Neural progenitor cell (in vitro differentiated cells): ENCODE results near the gene MRPL24.

Source experiments
- EZH2 ChIP-seq: fragments of 200-600 bp; sonication (generic); IDR thresholded peaks from 2 replicates; pipeline ENCODE4 v1.6.1; 2017; ENCODE audit warnings: antibody characterized with exemption, mild to moderate bottlenecking, moderate library complexity
- EZH2phosphoT487 ChIP-seq: fragments of 200-600 bp; sonication (generic); IDR thresholded peaks from 2 replicates; pipeline ENCODE4 v1.6.1; 2017; ENCODE audit warnings: antibody characterized with exemption
- TF ChIP-seq, protein P1 (sequence below): fragments of 200-600 bp; sonication (generic); IDR thresholded peaks from 2 replicates; pipeline ENCODE4 v1.5.1; 2017; ENCODE audit warnings: antibody characterized with exemption, mild to moderate bottlenecking

DNA sequence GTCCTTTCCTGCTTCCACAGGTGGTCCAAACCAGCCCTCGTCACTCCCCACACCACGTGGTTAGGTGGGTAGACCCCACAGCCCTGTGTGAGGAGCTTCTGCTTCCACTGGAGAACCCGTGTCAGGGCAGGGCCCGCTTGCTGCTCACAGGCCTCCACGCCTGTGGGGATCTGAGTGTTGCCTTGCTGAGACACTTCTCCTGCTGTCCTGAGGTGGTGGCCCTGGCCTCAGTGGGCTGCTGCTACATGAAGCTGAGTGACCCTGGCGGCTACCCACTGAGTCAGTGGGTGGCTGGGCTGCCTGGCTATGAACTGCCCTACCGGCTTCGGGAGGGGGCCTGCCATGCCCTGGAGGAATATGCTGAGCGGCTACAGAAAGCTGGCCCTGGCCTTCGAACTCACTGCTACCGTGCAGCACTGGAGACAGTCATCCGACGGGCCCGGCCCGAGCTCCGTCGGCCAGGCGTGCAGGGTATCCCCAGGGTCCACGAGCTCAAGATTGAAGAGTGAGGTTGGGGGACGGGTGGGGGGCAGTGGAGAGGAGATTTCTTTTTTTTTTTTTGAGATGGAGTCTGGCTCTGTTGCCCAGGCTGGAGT lies 6.8 kb downstream of the MRPL24 start:
- TF ChIP-seq, protein P1, sequence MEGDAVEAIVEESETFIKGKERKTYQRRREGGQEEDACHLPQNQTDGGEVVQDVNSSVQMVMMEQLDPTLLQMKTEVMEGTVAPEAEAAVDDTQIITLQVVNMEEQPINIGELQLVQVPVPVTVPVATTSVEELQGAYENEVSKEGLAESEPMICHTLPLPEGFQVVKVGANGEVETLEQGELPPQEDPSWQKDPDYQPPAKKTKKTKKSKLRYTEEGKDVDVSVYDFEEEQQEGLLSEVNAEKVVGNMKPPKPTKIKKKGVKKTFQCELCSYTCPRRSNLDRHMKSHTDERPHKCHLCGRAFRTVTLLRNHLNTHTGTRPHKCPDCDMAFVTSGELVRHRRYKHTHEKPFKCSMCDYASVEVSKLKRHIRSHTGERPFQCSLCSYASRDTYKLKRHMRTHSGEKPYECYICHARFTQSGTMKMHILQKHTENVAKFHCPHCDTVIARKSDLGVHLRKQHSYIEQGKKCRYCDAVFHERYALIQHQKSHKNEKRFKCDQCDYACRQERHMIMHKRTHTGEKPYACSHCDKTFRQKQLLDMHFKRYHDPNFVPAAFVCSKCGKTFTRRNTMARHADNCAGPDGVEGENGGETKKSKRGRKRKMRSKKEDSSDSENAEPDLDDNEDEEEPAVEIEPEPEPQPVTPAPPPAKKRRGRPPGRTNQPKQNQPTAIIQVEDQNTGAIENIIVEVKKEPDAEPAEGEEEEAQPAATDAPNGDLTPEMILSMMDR, result no peak
- TF ChIP-seq EZH2 (no peak), EZH2phosphoT487 (no peak)
